Measurements from ENCODE around the gene ADGRG1.

DNA sequence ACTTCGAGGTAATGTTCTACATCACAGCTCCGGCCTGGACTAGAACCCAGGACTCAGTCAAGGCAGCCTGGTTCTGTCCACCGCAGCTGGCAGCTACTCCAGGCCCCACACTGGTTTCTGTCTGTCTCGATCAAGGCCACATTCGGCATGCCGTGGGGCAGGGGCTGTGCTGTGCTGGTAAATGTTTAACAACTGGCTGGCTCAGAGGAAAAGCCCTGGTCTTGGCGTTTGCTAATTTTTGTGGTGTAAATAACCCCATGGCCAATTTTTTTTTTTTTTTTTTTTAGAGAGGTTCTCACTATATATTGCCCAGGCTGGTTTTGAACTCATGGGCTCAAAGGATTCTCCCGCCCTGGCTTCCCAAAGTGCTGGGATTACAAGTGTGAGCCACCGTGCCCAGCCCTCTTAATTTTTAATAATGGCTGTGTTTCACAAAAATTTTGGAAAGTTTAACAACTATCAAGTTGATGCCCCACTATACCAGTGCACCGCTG lies 65.8 kb downstream of the ADGRG1 start:
- no peak for TF ChIP-seq EZH2 (IDR thresholded peaks at IDR 0.05; ENCODE audit: borderline replicate concordance)
- no peak for TF ChIP-seq CTCF (IDR thresholded peaks at IDR 0.05; ENCODE audit: poor library complexity)
- no peak for TF ChIP-seq EZH2phosphoT487 (IDR thresholded peaks at IDR 0.05; ENCODE audit: low read depth, severe bottlenecking, unreplicated experiment)
